PC-9 (cell line): ENCODE data around the gene FANK1.
"Not testable (repeated sequence)": the region's sequence is repeated elsewhere in the genome, so short reads cannot be mapped to it uniquely, and the experiment has no call there.

Experiments used
- EZH2 ChIP-seq: fragments of 200-600 bp; sonication (generic); IDR thresholded peaks from 2 replicates; pipeline ENCODE4 v1.8.0; 2017; ENCODE audit warnings: antibody characterized with exemption, low read depth
- TF ChIP-seq, protein P1 (sequence below): fragments of 200-600 bp; sonication (generic); conservative IDR thresholded peaks from 2 replicates; pipeline ENCODE4 v1.6.1; 2017; ENCODE audit warnings: mixed run types, antibody characterized with exemption, mild to moderate bottlenecking, moderate library complexity

GRCh38 chr10:125889441-125889840 lies 6.9 kb upstream of the FANK1 start:
- TF ChIP-seq, protein P1, sequence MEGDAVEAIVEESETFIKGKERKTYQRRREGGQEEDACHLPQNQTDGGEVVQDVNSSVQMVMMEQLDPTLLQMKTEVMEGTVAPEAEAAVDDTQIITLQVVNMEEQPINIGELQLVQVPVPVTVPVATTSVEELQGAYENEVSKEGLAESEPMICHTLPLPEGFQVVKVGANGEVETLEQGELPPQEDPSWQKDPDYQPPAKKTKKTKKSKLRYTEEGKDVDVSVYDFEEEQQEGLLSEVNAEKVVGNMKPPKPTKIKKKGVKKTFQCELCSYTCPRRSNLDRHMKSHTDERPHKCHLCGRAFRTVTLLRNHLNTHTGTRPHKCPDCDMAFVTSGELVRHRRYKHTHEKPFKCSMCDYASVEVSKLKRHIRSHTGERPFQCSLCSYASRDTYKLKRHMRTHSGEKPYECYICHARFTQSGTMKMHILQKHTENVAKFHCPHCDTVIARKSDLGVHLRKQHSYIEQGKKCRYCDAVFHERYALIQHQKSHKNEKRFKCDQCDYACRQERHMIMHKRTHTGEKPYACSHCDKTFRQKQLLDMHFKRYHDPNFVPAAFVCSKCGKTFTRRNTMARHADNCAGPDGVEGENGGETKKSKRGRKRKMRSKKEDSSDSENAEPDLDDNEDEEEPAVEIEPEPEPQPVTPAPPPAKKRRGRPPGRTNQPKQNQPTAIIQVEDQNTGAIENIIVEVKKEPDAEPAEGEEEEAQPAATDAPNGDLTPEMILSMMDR: not testable (repeated sequence)
- TF ChIP-seq EZH2: not testable (repeated sequence)
